Activated gamma-delta T cell treated with anti-CD3 and anti-CD28 coated beads, Interleukin-2, amount 50 U/mL, for 16 hours (primary cell): ENCODE measurements around the gene ARMCX1.
"Not testable (repeated sequence)": the region's sequence is repeated elsewhere in the genome, so short reads cannot be mapped to it uniquely, and the experiment has no call there.

Experiments used
- DNase-seq: peaks from one replicate; pipeline ENCODE4 v3.0.0-alpha.2; 2020; ENCODE audit warnings: low read depth

The ARMCX1 gene

GRCh38 chrX:101550362-101550750 lies at the start of gene ARMCX1:
ARMCX1 (plus strand) TSS chrX:101550547; CDS start chrX:101552931, 2,384 bp downstream.
- DNase-seq, result no peak

DNA sequence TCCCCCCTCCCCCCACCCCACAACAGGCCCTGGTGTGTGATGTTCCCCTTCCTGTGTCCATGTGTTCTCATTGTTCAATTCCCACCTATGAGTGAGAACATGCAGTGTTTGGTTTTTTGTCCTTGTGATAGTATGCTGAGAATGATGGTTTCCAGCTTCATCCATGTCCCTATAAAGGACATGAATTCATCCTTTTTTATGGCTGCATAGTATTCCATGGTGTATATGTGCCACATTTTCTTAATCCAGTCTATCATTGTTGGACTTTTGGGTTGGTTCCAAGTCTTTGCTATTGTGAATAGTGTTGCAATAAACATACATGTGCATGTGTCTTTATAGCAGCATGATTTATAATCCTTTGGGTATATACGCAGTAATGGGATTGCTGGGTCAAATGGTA lies 47.4 kb upstream of the ARMCX1 start:
- DNase-seq, result not testable (repeated sequence)

DNA sequence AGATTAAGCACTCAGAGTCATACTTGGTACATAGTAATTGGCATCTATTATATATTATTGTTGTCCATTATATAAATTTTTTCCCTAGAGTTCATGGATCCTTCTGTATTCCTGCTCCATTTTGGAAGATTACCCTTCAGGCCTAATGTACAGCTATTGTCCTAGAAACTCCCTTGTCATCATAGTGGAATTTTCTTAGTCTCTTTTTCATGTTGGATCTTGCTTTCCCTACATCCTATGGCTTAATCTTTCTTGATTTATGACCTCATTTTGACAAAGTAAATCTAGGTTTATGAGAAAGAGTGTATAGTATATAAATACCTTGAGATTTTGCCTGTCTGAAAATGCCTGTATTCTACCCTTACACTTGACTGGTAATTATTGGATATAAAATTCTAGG lies 43.0 kb upstream of the ARMCX1 start:
- no peak for DNase-seq

- DNase-seq, result no peak
Observed at GRCh38 chrX:101507986-101508385, 42.4 kb upstream of the ARMCX1 start.

- DNase-seq, result no peak
Observed at GRCh38 chrX:101530944-101531343, 19.4 kb upstream of the ARMCX1 start.

DNA sequence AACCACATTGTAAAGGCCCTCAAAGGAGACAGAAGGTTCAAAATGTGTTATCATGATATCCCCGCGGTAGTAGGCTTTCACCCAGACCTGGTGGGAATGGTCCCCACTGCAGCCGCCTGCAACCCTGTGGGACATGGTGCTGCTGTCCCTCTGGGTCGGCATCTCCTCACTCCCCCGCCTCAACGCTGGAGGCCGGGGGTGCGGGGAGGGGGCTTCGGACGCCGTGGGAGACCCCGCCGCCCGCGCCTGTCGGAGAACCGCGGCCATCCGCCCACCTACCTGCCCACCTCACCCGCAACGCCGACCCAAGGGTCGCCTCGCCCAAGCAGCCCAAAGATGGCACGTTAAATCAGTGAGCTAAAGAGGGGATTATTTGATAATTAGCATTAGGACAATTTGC lies 11.2 kb upstream of the ARMCX1 start:
- no peak for DNase-seq

DNA sequence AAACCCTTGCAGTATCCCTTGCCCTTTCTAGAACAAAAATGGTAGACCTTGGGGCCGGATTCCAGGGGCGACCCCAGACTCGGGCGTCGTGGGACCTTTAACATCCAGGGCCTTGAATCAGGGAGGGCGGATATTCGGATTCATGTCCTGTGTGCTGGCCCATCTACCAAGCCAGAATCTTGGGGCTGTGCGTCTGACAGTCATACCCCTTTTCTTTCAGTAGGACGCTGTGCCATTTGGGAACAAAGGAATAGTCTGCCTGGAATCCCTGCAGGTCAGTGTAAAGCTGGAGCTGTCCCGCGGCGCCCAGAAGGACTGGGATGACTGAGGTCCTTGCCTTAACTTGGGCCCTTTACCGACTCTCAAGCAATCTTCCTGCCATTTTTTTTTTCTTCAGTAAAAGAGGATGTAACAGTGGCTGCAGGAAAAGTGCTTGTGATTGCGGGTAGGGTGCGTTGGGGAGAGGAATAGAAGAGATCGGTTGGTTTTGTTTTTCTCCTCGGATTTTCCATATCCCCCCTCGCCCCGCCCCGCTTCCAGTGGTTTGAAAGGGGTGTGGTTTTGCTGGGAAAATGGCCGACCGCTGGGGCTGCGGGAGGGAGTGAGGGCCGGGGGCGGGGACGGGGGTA lies 518 bp downstream of the ARMCX1 start:
- no peak for DNase-seq

DNA sequence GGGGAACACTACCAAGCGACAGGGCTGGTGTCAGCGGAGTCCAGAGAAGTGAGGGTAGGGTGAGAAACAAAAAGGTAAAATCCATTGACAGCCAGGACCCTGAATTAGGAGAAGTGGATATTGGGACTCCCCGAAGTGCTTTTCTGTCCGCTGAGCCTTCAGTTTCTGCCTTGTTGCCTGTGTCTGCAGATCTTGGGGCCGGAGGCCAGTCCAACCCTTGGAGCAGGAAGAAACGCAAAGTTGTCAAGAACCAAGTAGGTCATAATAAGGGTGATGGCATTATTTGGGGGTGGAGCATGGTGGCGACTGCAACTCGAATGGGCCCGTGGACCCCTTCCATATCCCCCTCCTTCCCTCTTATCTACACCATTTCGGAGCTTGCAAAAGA lies 1.0 kb downstream of the ARMCX1 start:
- DNase-seq, result no peak

GRCh38 chrX:101552714-101553113 lies 2.4 kb downstream of the ARMCX1 start:
- no peak for DNase-seq

- no peak for DNase-seq
Observed at GRCh38 chrX:101564651-101565050, 14.3 kb downstream of the ARMCX1 start.

DNA sequence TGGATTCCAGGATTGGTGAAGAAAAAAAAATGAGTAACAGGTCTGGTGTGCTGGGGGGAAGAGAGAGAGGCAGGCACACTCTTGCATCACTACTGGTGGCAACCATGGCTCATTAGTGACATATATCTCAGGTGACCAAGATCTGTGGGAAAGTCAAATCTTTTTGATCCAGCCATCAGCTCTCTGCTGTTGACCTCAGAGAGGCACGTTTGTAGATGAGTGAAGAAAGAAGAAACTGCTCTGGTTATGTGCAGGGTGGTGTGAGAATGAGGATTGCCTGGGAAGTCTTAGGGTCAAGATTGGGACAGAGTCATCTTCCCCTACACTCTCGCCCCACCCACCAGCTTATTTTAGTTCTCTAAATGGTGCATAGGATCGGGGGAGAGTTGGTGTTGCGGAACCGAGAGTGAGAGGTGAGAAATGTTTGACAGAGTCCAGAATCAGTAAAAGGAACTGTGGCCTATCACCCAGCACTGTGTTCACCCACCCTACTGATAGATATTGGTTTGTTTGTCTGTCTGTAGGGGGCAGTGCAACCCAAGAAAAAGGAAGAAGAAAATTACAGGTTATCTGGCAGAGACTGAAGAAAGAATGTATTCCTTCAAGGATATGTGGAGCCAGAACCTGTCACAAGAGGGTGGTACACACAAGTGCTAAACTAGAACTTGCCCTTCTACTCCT lies 45.5 kb downstream of the ARMCX1 start:
- no peak for DNase-seq

DNA sequence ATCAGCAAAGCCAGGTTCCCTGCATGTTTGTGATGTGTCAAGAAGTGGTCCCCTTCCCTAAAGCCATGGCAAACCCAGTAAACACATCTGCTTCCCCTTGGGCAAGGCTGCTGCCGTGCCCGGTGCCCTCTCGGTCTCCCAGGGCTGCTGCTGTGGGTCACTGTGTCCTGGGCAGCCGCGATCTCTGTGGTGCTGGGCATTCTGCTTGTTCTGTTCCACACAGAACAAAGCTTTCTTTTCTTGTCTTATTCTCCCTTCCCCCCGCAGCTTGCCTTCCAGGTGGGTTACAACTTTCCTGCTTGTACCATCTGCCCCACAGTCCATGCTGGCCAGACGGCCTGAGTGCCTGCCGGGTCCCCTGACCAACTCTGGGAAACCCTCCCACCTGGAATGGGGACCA lies 49.2 kb downstream of the ARMCX1 start:
- not testable (repeated sequence) for DNase-seq

GRCh38 chrX:101602077-101602476 lies 51.7 kb downstream of the ARMCX1 start:
- DNase-seq, result no peak
